Activated T-cell treated with anti-CD3 and anti-CD28 coated beads, Interleukin-2, amount 50 U/mL, for 48 hours (primary cell): Measurements from ENCODE around the gene HMMR.
"Not testable (repeated sequence)": the region's sequence is repeated elsewhere in the genome, so short reads cannot be mapped to it uniquely, and the experiment has no call there.

ENCODE experiments used
- DNase-seq, 2 experiments: peaks; one replicate each; pipeline ENCODE4 v3.0.0-alpha.2; 2020

HMMR gene

DNA sequence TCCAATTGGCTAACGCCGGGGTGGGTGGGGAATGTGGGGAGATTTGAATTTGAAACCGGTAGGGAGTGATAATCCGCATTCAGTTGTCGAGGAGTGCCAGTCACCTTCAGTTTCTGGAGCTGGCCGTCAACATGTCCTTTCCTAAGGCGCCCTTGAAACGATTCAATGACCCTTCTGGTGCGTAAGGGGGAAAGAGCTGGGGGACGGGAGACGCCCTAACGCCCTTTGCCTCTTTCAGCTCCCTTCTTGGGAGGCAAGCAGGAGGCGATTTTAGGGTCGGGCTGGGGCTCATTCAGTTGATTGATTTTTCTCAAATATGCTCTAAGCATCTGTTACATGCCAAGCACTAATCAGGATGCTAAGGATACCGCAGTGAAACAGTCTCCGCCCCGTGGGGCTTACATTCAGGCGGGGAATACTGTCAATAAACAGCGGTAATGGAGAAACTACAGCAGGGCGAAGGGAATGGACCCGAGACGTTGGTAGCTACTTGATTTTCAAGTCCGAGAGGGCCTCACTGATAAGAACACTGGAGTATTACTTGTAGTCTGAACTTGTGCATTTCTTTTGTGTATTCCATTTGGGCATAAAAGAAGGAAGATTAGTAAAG lies at the start of gene HMMR:
Gene HMMR, plus strand, starts transcription at position 71 of the 610 bp plus-strand sequence. Its CDS starts 61 bp downstream, at position 132.
- no peak for DNase-seq

DNA sequence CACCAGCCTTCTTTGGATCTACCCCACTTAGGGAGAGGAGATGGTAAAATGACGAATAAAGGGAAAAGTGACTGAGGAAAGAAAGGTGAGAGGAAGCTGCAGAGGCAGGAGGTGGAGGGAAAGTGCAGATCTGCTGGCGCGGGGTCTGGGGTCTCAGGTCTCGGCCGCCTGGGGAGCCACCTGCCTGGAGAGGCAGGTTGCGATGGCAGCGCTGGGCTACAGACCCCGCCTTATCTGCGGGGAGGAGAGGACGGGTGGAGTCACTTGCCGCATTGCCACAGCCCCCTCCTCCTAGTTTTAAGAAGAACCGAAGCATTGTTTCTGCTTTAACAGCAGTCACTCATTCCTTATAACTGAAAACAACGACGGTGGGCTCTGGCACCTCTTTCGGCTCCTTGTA lies 44.8 kb upstream of the HMMR start:
- DNase-seq, result not testable (repeated sequence)

DNA sequence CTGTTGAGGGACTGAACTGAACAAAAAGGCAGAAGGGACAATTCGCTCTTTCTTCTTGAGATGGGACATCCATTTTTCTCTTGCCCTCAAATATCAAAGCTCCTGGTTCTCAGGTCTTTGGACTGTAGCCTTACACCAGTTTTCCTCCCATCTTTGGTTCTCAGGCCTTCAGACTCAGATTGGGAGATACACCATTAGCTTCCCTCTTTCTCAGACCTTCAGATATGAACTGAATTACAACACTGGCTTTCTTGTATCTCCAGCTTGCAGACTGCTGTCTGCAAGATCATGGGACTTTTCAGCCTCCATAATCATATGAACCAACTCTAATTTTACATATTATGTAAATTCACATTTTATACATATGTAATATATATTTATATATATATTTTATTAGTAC lies 35.6 kb upstream of the HMMR start:
- no peak for DNase-seq

DNA sequence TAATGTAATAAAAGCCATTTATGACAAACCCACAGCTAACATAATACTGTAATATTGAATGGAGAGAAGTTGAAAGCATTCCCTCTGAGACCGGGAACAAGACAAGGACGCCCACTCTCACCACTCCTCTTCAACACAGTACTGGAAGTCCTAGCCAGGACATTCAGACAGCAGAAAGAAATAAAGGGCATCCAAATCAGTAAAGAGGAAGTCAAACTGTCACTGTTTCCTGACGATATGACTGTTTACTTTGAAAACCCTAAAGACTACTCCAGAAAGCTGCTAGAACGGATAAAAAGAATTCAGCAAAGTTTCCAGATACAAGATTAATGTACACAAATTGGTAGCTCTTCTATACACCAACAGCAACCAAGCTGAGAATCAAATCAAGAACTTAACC lies 34.3 kb upstream of the HMMR start:
- not testable (repeated sequence) for DNase-seq

- no peak for DNase-seq
These were observed 27.9 kb upstream of the HMMR start for GRCh38 chr5:163432544-163432943.

- DNase-seq, result no peak
These were observed 27.2 kb upstream of the HMMR start for GRCh38 chr5:163433271-163433670.

DNA sequence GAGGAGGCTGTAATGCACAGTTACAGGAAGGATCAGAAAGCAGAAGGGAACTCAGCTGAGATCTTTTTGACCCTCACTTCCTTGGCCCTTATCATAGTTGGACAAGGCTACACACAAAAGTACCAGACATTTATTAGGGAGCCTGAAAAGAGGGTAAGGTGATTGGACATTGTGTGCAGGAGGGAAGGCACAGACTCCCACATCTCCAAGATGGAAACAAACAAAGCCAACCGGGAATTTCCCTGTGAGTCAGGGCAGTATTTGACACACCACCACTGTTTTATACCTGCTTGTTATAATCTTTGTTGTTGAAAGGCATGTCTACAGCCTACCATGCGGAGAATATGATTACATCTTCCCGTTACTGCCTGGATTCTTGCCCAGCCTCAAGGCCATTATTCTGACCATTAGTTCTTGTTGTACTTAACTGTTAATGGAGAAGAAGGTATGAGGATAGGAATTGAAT lies 26.0 kb upstream of the HMMR start:
- no peak for DNase-seq

GRCh38 chr5:163436515-163436914 lies 23.9 kb upstream of the HMMR start:
- no peak for DNase-seq

GRCh38 chr5:163437011-163437308 lies 23.5 kb upstream of the HMMR start:
- no peak for DNase-seq

DNA sequence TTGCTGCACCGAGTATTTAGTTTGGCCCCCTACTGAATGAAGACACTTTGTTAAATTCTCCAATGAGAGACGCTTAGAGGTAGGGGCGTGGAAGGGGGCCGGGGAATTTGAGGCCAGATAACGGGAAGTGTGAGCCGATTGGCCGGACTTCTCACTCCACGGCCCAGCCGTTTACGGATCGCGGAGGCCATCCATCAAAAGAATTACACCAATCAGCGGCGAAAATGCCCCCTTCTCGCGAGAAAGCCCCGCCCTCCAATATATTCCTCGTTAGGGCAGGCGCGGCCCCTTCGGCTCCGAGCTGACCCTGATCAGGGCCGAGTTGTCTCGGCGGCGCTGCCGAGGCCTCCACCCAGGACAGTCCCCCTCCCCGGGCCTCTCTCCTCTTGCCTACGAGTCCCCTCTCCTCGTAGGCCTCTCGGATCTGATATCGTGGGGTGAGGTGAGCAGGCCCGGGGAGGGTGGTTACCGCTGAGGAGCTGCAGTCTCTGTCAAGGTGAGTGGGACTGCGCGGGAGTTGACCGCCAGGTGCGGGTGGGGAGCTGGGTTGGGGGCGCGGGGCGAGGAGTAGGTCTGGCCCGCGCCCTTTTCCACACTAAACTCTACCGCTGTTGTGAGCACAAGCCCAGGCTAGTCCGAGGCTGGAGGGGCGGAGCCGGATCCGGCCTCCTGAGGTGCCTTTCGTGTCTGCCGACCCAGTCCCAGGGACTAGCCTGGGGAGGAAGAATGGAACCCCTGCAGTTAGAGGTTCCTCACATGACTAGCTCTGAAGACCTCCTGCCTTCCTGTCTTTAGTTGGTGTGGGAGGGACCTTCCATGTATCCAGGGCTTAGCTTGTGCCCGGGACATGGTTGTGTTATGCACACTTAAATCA lies 22.9 kb upstream of the HMMR start, which contains the start of gene CCNG1:
Gene CCNG1, plus strand, starts transcription at position 287 of the 874 bp plus-strand sequence. CDS start 1,662 bp downstream, outside the sequence.
- peak; percentile 91 for DNase-seq

DNA sequence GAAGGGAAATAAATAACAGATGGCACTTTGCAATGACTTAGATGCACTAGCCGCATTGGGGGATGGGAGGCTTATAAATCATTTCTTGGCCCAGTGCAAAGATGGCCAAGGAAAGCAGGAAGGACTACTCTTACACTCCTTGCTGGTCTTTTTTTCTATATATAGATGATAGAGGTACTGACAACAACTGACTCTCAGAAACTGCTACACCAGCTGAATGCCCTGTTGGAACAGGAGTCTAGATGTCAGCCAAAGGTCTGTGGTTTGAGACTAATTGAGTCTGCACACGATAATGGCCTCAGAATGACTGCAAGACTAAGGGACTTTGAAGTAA lies 21.4 kb upstream of the HMMR start:
- DNase-seq, result no peak

DNA sequence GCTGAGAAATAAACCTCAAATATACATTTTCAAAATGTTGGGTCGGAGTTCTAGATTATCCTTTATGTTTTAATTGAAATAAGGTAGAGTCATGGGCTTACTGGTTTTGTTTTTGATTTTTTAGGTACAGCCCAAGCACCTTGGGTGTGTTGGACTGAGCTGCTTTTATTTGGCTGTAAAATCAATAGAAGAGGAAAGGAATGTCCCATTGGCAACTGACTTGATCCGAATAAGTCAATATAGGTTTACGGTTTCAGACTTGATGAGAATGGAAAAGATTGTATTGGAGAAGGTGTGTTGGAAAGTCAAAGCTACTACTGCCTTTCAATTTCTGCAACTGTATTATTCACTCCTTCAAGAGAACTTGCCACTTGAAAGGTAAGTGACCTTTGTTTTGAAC lies 19.5 kb upstream of the HMMR start:
- no peak for DNase-seq

- no peak for DNase-seq
These were observed 15.9 kb upstream of the HMMR start for GRCh38 chr5:163444526-163444925.

DNA sequence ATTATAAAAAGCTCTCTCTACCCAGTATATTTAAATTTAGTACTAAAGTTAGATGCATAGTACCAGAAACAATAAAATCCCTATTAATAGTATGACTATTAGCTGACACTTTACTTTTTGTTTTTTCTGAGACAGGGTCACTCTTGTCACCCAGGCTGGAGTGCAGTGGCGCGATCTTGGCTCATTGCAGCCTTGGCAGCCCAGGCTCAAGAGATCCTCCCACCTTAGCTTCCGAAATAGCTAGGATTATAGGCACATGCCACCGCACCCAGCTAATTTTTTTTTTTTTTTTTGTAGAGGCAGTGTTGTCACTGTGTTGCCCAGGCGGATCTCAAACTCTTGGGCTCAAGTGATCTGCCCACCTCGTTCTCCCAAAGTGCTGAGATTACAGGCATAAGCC lies 15.1 kb upstream of the HMMR start:
- no peak for DNase-seq

DNA sequence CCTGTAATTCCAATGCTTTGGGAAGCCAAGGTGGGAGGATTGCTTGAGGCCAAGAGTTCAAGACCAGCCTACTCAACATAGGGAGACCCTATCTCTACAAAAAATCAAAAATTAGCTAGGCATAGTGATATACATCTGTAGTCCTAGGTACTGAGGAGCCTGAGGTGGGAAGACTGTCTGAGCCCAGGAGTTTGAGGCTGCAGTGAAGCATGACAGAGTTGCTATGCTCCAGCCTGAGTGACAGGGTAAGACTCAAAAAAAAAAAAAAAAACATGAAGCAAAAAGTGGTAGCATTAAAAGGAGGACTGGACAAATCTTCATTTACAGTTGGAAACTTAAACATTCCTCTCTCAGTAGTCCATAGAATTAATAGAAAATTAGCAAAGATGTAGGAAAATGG lies 13.2 kb upstream of the HMMR start:
- DNase-seq, result no peak

GRCh38 chr5:163447875-163448274 lies 12.6 kb upstream of the HMMR start:
- DNase-seq, result no peak

DNA sequence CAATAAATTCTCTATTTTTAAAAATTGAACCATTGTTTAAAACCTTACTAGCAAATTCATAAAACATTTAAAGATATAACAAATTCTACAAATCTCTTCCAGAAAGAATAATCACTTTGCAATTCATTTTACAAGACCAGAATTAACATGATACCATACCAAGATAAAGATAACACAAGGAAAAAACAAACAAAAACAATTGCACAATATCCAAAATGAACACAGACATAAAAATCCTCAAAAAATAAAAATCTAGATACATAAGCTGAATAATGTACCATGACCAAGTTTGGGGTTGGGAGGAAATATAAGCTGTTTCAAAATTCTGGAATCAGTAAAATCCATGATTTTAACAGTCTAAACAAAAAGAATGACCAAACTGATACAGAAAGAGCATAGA lies 11.9 kb upstream of the HMMR start:
- no peak for DNase-seq

DNA sequence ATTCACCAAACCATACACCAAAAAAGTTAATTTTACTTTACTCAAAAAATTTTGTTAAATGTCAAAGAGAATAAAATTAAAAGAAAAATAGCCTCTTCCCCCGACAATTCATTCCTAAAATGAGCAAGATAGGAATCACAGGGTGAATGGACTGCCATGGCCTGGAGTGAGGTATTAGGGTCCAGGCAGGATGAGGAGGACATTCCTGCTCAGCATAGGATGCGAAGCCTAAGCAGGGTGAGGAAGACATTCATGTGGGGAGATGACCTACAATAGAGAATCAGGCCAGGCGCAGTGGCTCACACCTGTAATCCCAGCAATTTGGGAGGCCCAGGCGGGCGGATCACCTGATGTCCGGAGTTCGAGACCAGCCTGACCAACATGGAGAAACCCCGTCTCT lies 8.9 kb upstream of the HMMR start:
- no peak for DNase-seq

GRCh38 chr5:163453705-163454104 lies 6.7 kb upstream of the HMMR start:
- DNase-seq, result no peak

GRCh38 chr5:163455406-163455805 lies 5.0 kb upstream of the HMMR start:
- DNase-seq, result not testable (repeated sequence)

GRCh38 chr5:163456029-163456589 lies 4.3 kb upstream of the HMMR start:
- no peak for DNase-seq

DNA sequence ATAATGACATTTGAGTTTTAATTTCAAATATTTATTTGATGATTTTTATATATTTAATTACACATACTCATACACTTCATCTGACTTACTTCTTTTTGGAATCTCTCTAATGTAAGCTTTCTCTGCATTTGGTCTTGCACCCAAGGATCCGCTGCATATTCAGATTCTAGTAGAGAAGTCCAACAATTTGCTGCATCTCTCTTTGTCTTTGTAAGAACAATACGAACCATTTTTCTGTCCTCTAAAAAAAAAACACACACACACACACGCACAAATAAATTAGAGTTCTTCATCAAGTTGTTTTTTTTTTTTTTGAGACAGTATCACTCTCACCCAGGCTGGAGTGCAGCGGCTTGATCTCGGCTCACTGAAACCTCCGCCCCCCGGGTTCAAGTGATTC lies 3.6 kb upstream of the HMMR start:
- no peak for DNase-seq

DNA sequence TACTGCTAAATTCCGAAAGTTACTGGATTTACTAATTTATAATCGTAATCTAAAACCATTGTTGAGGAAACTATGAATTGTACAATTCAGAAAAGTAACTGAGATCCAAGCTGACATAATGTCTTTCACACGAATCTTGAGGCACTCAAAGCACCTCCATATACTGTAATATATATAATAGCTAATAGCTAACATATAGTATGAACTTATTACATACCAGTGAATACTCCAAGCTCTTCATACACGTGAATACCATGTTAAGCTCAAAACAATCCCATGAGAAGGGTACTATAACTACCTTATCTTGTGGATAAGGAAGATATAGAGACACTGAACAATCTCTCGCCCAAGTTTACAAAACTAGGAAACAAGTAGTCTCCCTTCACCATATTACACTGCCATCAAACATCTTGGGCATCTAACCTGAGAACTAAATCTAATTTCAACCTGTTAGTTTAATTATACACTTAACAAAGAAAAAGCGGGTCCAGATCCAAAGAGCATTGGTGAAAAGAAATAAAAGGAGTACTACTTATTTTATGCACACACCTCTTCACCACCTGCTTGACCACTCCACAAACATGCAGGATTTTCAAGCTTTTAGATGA lies 1.6 kb upstream of the HMMR start:
- DNase-seq, result no peak

DNA sequence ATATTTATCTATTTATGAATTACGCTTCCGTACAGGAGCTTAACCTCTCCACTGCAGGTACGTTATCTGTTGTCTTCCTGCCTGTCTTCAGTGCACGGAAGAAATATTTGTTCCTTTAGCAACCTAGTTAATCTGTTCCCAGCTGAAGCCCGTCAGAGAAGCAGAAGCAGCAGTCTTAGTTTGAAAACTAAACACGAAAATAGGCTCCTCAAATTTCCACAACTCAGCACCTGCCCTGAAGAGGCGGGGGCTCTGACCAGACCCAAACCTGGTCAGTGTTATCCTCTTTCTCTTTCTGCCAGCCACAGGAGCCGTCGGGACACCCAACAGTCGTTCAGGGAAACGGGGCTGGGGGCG lies 992 bp upstream of the HMMR start:
- DNase-seq, result no peak
